Effector memory CD8-positive, alpha-beta T cell (primary cell): ENCODE results near the gene CDNF.
"Not testable (repeated sequence)": the region's sequence is repeated elsewhere in the genome, so short reads cannot be mapped to it uniquely, and the experiment has no call there.

Experiments
- ATAC-seq: fragments of 150-1000 bp; cut with Tn5 transposase; replicated peaks from 2 replicates; pipeline ENCODE4 v1.10.0; 2021; ENCODE audit warnings: mild to moderate bottlenecking, moderate library complexity
- DNase-seq, 3 experiments: peaks; one replicate each; pipeline ENCODE4 v3.0.0; 2021
- H3K27ac Mint-ChIP-seq, 2 donors: one replicate each; pipeline ENCODE4 v1.8.0; 2022; ENCODE audit warnings: mild to moderate bottlenecking in 2 of 2, mixed read lengths in 2 of 2, moderate library complexity in 2 of 2
- H3K27me3 Mint-ChIP-seq, 2 donors: one replicate each; pipeline ENCODE4 v1.8.0; 2022; ENCODE audit warnings: mixed read lengths in 2 of 2
- H3K36me3 Mint-ChIP-seq: one replicate; pipeline ENCODE4 v1.8.0; 2022; ENCODE audit warnings: mild to moderate bottlenecking, moderate library complexity, mixed read lengths; ENCODE audit not compliant: insufficient read depth
- H3K4me1 Mint-ChIP-seq, 2 donors: one replicate each; pipeline ENCODE4 v1.8.0; 2022; ENCODE audit warnings: low read depth in 2 of 2, mixed read lengths in 2 of 2
- H3K4me3 Mint-ChIP-seq, 2 donors: one replicate each; pipeline ENCODE4 v1.8.0; 2022; ENCODE audit warnings: mild to moderate bottlenecking in 2 of 2, mixed read lengths in 2 of 2, moderate library complexity in 2 of 2
- H3K9me3 Mint-ChIP-seq, 2 donors: one replicate each; pipeline ENCODE4 v1.8.0; 2022; ENCODE audit warnings: mixed read lengths in 2 of 2

CDNF gene

DNA sequence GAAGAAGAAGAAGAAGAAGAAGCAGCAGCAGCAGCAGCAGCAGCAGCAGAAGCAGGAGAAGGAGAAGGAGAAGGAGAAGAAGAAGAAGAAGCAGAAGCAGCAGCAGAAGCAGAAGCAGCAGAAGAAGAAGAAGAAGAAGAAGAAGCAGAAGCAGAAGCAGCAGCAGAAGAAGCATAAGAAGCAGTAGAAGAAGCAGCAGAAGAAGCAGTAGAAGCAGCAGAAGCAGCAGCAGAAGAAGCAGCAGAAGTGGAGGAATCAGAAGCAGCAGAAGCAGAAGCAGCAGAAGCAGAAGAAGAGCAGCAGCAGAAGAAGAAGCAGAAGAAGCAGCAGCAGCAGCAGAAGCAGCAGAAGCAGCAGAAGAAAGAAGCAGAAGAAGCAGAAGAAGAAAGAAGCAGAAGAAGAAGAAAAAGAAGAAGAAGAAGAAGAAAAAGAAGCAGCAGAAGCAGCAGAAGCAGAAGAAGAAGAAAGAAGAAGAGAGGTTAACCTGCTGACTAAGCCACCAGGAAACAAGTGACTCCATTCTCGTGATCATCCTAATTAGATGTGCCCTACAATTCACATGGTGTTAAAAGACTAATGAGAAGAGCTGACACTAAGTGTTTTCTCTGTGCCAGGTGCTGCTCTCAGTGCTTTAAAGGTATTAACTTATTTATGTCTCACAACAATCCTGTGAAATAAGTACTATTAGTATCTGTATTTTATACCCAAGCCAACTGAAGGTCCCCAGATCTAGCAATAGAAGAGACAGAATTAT lies 11.6 kb downstream of the CDNF start:
- no peak for ATAC-seq
- H3K4me1 Mint-ChIP-seq = peaks cover 0 to 3% of the 10 kb centered on the region in 2 donors
- no peaks in the 10 kb centered on the region for H3K27me3 Mint-ChIP-seq
- no peak for DNase-seq
- no peaks in the 10 kb centered on the region for H3K9me3 Mint-ChIP-seq
- no peak overlapping the region for H3K27ac Mint-ChIP-seq
- H3K4me3 Mint-ChIP-seq = no peak overlapping the region
- no peaks in the 10 kb centered on the region for H3K36me3 Mint-ChIP-seq

DNA sequence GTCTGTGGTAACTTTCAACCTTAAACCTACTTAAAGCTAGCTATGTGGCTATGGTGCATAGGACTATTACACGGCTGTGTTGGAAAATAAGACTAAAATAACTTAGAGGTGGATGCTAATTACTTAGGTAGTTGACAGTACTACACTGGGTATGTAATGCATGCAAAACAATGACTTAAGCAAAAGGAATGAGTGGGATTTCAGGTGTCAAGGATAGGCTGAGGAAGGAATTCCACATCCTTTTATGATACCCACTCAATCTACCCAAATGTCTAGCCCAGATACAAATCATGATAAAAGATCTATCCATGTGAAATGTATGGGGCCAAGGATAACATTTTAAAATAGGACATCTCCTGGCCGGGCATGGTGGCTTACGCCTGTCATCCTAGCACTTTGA lies 13.9 kb downstream of the CDNF start:
- H3K27me3 Mint-ChIP-seq = no peaks in the 10 kb centered on the region
- H3K4me1 Mint-ChIP-seq = peaks cover 0 to 3% of the 10 kb centered on the region in 2 donors
- H3K36me3 Mint-ChIP-seq = no peaks in the 10 kb centered on the region
- ATAC-seq (no peak), DNase-seq (no peak)
- H3K4me3 Mint-ChIP-seq = no peak overlapping the region
- no peaks in the 10 kb centered on the region for H3K9me3 Mint-ChIP-seq
- H3K27ac Mint-ChIP-seq = no peak overlapping the region

DNA sequence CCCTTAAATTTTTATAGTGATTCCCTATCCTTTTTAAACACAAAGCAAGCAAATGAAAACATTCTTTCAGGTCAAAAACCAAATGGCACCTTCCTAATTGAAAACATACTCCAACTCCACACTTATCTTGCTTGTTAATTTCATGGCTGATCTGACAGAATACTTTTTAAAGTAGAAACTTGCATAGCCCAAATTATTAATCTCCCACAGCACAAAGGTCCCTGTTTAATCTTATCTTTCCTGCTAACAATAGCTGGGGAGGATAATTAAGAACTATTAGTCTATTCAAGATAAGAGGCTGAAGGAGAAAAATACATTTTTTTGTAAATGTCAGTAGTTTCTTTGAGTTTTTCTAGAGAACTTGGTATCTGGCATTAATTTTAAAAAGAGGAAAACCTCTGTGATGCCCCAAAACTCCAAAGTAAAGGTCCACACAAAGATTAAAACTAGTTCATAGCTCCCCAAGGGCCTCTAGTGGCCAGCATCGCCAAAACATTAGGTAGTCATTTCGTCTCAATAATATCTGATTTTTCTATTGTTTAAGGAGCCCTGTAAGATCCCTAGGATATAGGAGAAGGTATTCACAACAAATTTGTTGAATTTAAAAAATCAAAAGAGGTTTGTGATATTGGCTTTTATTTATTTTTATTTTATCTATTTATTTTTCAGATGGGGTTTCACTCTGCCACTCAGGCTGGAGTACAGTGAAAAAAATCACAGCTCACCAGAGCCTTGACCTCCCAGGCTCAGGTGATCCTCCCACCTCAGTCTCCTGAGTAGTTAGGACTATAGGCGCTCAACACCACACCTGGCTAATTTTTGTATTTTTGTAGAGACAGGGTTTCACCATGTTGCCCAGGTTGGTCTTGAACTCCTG lies 14.7 kb downstream of the CDNF start:
- no peaks in the 10 kb centered on the region for H3K9me3 Mint-ChIP-seq
- DNase-seq (peak; percentile 17 to 39 (median 20)), ATAC-seq (peak; percentile 54)
- no peaks in the 10 kb centered on the region for H3K27me3 Mint-ChIP-seq
- H3K4me3 Mint-ChIP-seq = no peak overlapping the region
- H3K27ac Mint-ChIP-seq = no peak overlapping the region
- H3K36me3 Mint-ChIP-seq = no peaks in the 10 kb centered on the region
- H3K4me1 Mint-ChIP-seq = peaks cover 0 to 3% of the 10 kb centered on the region in 2 donors

- ATAC-seq (no peak), DNase-seq (no peak)
- H3K4me1 Mint-ChIP-seq = peaks cover 0 to 3% of the 10 kb centered on the region in 2 donors
- no peaks in the 10 kb centered on the region for H3K27me3 Mint-ChIP-seq
- H3K9me3 Mint-ChIP-seq = no peaks in the 10 kb centered on the region
- H3K4me3 Mint-ChIP-seq = no peak overlapping the region
- peaks cover 4% of the 10 kb centered on the region for H3K36me3 Mint-ChIP-seq
- H3K27ac Mint-ChIP-seq = no peak overlapping the region
These were observed 16.0 kb downstream of the CDNF start for GRCh38 chr10:14821635-14822375.

DNA sequence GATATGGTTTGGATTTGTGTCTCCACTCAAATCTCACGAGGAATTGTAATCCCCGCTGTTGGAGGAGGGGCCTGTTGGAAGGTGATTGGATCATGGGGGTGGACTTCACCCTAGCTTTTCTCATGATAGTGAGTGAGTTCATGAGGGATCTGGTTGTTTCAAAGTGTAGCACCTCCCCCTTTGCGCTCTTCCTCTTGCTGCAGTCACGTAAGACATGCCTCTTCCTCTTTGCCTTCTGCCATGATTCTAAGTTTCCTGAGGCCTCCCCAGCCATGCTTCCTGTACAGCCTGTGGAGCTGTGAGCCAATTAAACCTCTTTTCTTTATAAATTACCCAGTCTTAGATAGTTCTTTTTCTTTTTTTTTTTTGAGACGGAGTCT lies 17.1 kb downstream of the CDNF start:
- Mint-ChIP-seq H3K4me1 (peaks cover 0 to 3% of the 10 kb centered on the region in 2 donors), H3K4me3 (no peak overlapping the region)
- no peak for DNase-seq

DNA sequence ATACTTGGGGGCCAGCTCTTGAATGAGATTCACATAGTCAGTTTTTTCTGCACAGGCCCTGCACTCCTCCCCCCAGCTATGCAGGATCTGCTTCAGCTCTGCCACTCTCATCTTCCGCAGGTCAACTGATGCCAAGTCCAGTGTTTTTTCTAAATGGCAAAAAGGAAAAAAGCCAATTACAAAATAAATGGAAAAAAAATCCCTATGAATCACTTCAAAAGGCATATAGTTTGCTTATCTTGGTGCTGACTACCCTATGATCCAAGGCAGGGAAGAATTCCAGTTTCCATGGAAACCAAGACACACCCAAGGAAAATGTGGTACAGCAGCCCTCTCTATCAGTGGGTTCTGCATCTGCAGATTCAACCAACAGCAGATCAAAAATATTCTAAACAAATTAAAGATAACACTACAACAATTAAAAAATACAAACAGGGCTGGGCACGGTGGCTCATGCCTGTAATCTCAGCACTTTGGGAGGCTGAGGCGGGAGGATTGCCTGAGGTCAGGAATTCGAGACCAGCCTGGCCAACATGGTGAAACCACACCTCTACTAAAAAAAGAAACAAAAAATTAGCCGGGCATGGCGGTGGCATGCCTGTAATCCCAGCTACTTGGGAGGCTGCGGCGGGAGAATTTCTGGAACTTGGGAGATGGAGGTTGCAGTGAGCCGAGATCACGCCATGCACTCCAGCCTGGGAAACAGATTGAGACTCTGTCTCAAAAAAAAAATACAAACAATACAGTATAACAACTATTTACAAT lies 17.6 kb downstream of the CDNF start:
- no peak for DNase-seq
- Mint-ChIP-seq H3K9me3 (no peaks in the 10 kb centered on the region), H3K27ac (no peak overlapping the region), H3K4me1 (peaks cover 0 to 3% of the 10 kb centered on the region in 2 donors), H3K27me3 (no peaks in the 10 kb centered on the region), H3K36me3 (peaks cover 4% of the 10 kb centered on the region), H3K4me3 (no peak overlapping the region)
- ATAC-seq = no peak

More for the DNA sequence above, 17.1 kb downstream of the CDNF start:
- Mint-ChIP-seq H3K27ac (peak overlapping the region in 1 of 2 donors; percentile 78), H3K36me3 (peaks cover 4% of the 10 kb centered on the region), H3K9me3 (no peaks in the 10 kb centered on the region), H3K27me3 (no peaks in the 10 kb centered on the region)
- no peak for ATAC-seq

GRCh38 chr10:14816717-14817116 lies 21.1 kb downstream of the CDNF start:
- H3K4me1 Mint-ChIP-seq = not testable (repeated sequence)

DNA sequence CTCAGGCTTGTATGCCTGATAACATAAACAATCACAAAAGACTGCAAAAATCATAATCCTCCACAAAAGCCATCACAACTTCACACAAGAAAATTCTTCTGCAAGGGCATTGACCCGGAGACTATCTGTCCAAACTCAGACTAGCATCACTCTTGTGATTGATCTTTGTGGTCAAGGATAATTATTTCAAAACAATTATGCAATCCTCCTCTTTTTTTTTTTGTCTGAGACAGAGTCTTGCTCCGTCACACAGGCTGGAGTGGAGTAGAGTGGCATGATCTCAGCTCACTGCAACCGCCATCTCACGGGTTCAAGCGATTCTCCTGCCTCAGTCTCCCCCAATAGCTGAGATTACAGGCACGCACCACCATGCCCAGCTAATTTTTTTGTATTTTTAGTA lies 22.2 kb downstream of the CDNF start:
- DNase-seq (no peak), ATAC-seq (no peak)
- H3K27me3 Mint-ChIP-seq = no peaks in the 10 kb centered on the region
- H3K27ac Mint-ChIP-seq = no peak overlapping the region
- no peak overlapping the region for H3K4me3 Mint-ChIP-seq
- no peaks in the 10 kb centered on the region for H3K9me3 Mint-ChIP-seq
- peaks cover 4 to 10% of the 10 kb centered on the region in 2 donors for H3K4me1 Mint-ChIP-seq
- H3K36me3 Mint-ChIP-seq = peaks cover 4% of the 10 kb centered on the region

More at GRCh38 chr10:14816717-14817116, 21.1 kb downstream of the CDNF start:
- not testable (repeated sequence) for H3K36me3 Mint-ChIP-seq, DNase-seq, H3K27ac Mint-ChIP-seq, H3K27me3 Mint-ChIP-seq, ATAC-seq, H3K4me3 Mint-ChIP-seq, H3K9me3 Mint-ChIP-seq

DNA sequence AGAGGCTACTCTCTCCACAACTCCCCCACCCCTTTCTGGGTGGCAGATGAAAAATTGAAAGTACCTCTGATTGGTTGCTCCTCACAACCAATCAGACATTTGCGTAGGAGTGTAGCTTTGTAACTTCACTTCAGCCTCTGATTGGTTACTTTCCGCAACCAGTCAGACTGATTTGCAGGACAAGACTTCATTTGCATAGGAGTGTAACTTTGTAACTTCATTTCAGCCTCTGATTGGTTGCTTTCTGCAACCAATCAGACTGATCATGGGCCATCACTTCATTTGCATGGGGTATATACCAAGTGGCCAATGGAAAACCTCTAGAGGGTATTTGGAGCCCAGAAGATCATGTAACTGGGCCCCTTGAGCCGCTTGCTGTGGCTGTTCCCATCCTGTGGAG lies 25.6 kb downstream of the CDNF start:
- Mint-ChIP-seq H3K27ac (no peak overlapping the region), H3K27me3 (no peaks in the 10 kb centered on the region), H3K9me3 (no peaks in the 10 kb centered on the region), H3K36me3 (peaks cover 4% of the 10 kb centered on the region), H3K4me3 (peak overlapping the region in 1 of 2 donors; percentile 54), H3K4me1 (peaks cover 4 to 10% of the 10 kb centered on the region in 2 donors)
- ATAC-seq (peak; percentile 33), DNase-seq (no peak)

DNA sequence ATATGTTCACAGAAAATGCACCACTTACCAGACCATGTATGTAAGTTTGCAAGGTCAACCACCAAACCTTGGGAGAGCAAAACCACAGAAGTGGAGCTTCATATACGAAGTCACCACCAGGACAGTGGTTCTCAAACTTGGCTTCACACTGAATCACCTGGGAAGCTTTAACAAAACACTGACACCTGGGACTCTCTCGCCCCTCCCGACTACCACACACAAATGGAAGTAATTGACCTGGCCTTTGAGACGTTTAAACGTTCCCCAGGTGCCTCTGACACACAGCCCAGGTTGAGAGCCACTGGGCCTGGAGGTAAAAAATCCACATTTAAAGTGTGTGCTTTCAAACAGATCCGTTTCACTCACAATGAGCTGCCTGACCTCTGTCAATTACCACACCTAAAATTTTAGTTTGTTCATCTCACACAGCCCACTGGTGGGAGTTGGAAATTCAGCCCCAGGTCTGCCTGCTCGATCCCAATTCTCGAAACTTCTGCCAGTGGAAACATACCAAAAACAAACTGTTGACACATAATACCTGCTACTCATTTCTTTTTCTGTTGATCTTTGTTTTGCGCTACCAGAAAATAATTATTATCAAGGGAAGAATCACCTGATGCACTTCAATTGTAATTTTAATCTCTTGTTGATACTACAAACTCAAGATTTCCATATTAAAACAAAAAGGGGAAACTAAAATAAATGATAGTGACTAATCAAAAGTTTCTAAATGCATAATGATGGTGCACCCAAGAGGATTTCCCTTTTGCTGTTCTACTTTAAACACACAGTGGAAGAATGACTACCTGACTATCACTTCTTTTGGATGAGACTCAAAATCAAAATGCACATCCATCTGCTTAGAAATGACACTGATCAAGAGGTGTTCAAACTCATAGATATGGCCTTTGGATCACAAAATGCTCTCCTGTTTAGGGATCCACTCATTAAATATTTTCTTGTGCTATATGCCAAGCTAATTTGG lies 26.6 kb downstream of the CDNF start:
- H3K4me3 Mint-ChIP-seq = no peak overlapping the region
- H3K9me3 Mint-ChIP-seq = no peaks in the 10 kb centered on the region
- H3K36me3 Mint-ChIP-seq = no peaks in the 10 kb centered on the region
- DNase-seq = no peak
- no peak for ATAC-seq
- H3K4me1 Mint-ChIP-seq = peaks cover 4 to 10% of the 10 kb centered on the region in 2 donors
- no peak overlapping the region for H3K27ac Mint-ChIP-seq
- H3K27me3 Mint-ChIP-seq = no peaks in the 10 kb centered on the region

GRCh38 chr10:14806318-14806717 lies 31.5 kb downstream of the CDNF start:
- Mint-ChIP-seq H3K4me1 (no peaks in the 10 kb centered on the region), H3K27ac (no peak overlapping the region), H3K4me3 (no peak overlapping the region), H3K27me3 (no peaks in the 10 kb centered on the region), H3K36me3 (no peaks in the 10 kb centered on the region), H3K9me3 (no peaks in the 10 kb centered on the region)
- ATAC-seq (no peak), DNase-seq (no peak)

DNA sequence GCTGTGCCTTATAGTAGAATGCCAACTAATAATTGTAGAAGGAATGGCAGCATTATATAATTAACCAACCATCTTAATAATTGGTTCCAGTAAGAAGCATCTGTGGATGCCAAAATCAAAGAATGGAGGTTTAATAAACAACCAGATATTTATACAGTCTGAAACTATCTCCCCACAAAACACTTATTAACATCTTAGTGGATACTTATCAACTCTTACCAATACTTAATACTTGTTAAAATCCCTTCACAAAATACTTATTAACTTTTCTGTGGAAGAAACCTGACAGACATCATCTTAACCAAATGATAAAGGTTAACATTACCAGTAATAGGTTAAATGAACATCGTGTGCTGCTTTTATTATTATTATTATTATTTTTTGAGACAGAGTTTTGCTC lies 34.0 kb downstream of the CDNF start:
- H3K27me3 Mint-ChIP-seq = no peaks in the 10 kb centered on the region
- H3K4me3 Mint-ChIP-seq = no peak overlapping the region
- H3K9me3 Mint-ChIP-seq = no peaks in the 10 kb centered on the region
- peaks cover 0 to 2% of the 10 kb centered on the region in 2 donors for H3K4me1 Mint-ChIP-seq
- H3K36me3 Mint-ChIP-seq = no peaks in the 10 kb centered on the region
- DNase-seq (no peak), ATAC-seq (no peak)
- H3K27ac Mint-ChIP-seq = no peak overlapping the region
